ENCODE data around the gene ANK2.
"Not testable (repeated sequence)": the region's sequence is repeated elsewhere in the genome, so short reads cannot be mapped to it uniquely, and the experiment has no call there.

Gene ANK2

GRCh38 chr4:113154281-113154680 lies 104.8 kb downstream of the ANK2 start:
- DNase-seq, result no peak

- no peak for DNase-seq
Measured at GRCh38 chr4:113157086-113157857, 107.8 kb downstream of the ANK2 start.

- no peak for DNase-seq
Measured at GRCh38 chr4:113159942-113160545, 110.6 kb downstream of the ANK2 start.

GRCh38 chr4:113160548-113160947 lies 111.1 kb downstream of the ANK2 start:
- no peak for DNase-seq

- no peak for DNase-seq
Measured at GRCh38 chr4:113162089-113162488, 112.6 kb downstream of the ANK2 start.

- DNase-seq, result no peak
Measured at GRCh38 chr4:113169368-113169767, 119.9 kb downstream of the ANK2 start.

GRCh38 chr4:113170115-113170804 lies 120.8 kb downstream of the ANK2 start:
- no peak for DNase-seq

GRCh38 chr4:113170805-113171468 lies 121.5 kb downstream of the ANK2 start:
- no peak for DNase-seq

GRCh38 chr4:113173126-113173792 lies 123.8 kb downstream of the ANK2 start:
- DNase-seq, result no peak

GRCh38 chr4:113173793-113174264 lies 124.4 kb downstream of the ANK2 start:
- DNase-seq, result no peak

- no peak for DNase-seq
Measured at GRCh38 chr4:113179091-113179490, 129.6 kb downstream of the ANK2 start.

- DNase-seq, result no peak
Measured at GRCh38 chr4:113179996-113180395, 130.5 kb downstream of the ANK2 start.

- no peak for DNase-seq
Measured at GRCh38 chr4:113181289-113182007, 132.0 kb downstream of the ANK2 start.

GRCh38 chr4:113183032-113183605 lies 133.7 kb downstream of the ANK2 start:
- no peak for DNase-seq

GRCh38 chr4:113186220-113186619 lies 136.8 kb downstream of the ANK2 start:
- DNase-seq, result not testable (repeated sequence)

GRCh38 chr4:113186913-113187312 lies 137.5 kb downstream of the ANK2 start:
- DNase-seq, result no peak

- DNase-seq, result no peak
Measured at GRCh38 chr4:113187358-113187757, 137.9 kb downstream of the ANK2 start.

- no peak for DNase-seq
Measured at GRCh38 chr4:113189546-113189945, 140.1 kb downstream of the ANK2 start.

GRCh38 chr4:113209153-113209552 lies 159.7 kb downstream of the ANK2 start:
- no peak for DNase-seq

- no peak for DNase-seq
Measured at GRCh38 chr4:113209652-113210320, 160.3 kb downstream of the ANK2 start.

GRCh38 chr4:113212613-113213012 lies 163.2 kb downstream of the ANK2 start:
- no peak for DNase-seq
